PC-3 (cell line): ENCODE data around the gene CFH. TPM values are rescaled to one million over a fixed set of nuclear protein-coding genes. Genes with fewer than 3 reads are reported as not detected.

ENCODE experiments used
- ATAC-seq: fragments of 200-7000 bp; cut with Tn5 transposase; 2 replicates; pipeline ENCODE4 v1.9.1; 2020; ENCODE audit warnings: mild to moderate bottlenecking, moderate library complexity
- BruUV-seq: library from RNA; stranded (reverse); fragments of 400-500 nt; replicated peaks from 2 replicates; lab custom pipeline; 2021; lab: Mats Ljungman, UMichigan
- CTCF ChIA-PET: fragments of 300-600 bp; sonication (Branson Sonifier 250); formaldehyde crosslinking; loops from one replicate; lab custom pipeline; 2022; ENCODE audit warnings: antibody characterized with exemption; lab: Charles Lee
- POLR2A ChIA-PET: fragments of 300-600 bp; sonication (Branson Sonifier 250); formaldehyde crosslinking; loops from one replicate; lab custom pipeline; 2022; ENCODE audit warnings: antibody characterized with exemption; ENCODE audit not compliant: unreplicated experiment; lab: Charles Lee
- DNase-seq: peaks from one replicate; pipeline ENCODE4 v3.0.0-alpha.2; 2015
- H2AFZ ChIP-seq: fragments of 300-600 bp; sonication (generic); 2 replicates; pipeline ENCODE4 v1.6.0; 2016; ENCODE audit warnings: antibody characterized with exemption, low read length
- H3F3A ChIP-seq: fragments of 300-600 bp; sonication (generic); one replicate; pipeline ENCODE4 v1.6.0; 2017; ENCODE audit warnings: antibody characterized with exemption, low read length, control low read depth, mild to moderate bottlenecking; ENCODE audit not compliant: unreplicated experiment
- H3K27ac ChIP-seq: fragments of 300-600 bp; sonication (generic); 2 replicates; pipeline ENCODE4 v1.5.1; 2016; ENCODE audit warnings: mild to moderate bottlenecking, low read length
- H3K27me3 ChIP-seq: fragments of 300-600 bp; sonication (generic); 2 replicates; pipeline ENCODE4 v1.6.1; 2016; ENCODE audit warnings: low read length, mixed read lengths
- H3K36me3 ChIP-seq: fragments of 300-600 bp; sonication (generic); 2 replicates; pipeline ENCODE4 v1.6.1; 2016; ENCODE audit warnings: low read depth, mixed run types, low read length, mixed read lengths
- H3K4me1 ChIP-seq: fragments of 300-600 bp; sonication (generic); 2 replicates; pipeline ENCODE4 v1.5.1; 2016; ENCODE audit warnings: low read length; ENCODE audit not compliant: insufficient read depth
- H3K4me2 ChIP-seq: fragments of 300-600 bp; sonication (generic); 2 replicates; pipeline ENCODE4 v1.6.0; 2016; ENCODE audit warnings: low read length
- H3K4me3 ChIP-seq: fragments of 300-600 bp; sonication (generic); 2 replicates; pipeline ENCODE4 v1.5.1; 2016; ENCODE audit warnings: mild to moderate bottlenecking, low read length, mixed read lengths
- H3K79me2 ChIP-seq: fragments of 300-600 bp; sonication (generic); 2 replicates; pipeline ENCODE4 v1.6.1; 2017; ENCODE audit warnings: low read length, mixed read lengths
- H3K9ac ChIP-seq: fragments of 300-600 bp; sonication (generic); 2 replicates; pipeline ENCODE4 v1.6.0; 2016; ENCODE audit warnings: mild to moderate bottlenecking, low read length
- H3K9me2 ChIP-seq: fragments of 300-600 bp; sonication (generic); replicated peaks from 2 replicates; pipeline ENCODE4 v1.6.1; 2016; ENCODE audit warnings: mixed run types, low read length, mixed read lengths
- H3K9me3 ChIP-seq: fragments of 300-600 bp; sonication (generic); 2 replicates; pipeline ENCODE4 v1.6.1; 2016; ENCODE audit warnings: low read length, mixed read lengths
- H4K20me1 ChIP-seq: fragments of 300-600 bp; sonication (generic); 2 replicates; pipeline ENCODE4 v1.6.1; 2016; ENCODE audit warnings: low read length, mixed read lengths
- EZH2 ChIP-seq: fragments of 300-600 bp; sonication (generic); IDR thresholded peaks from one replicate; pipeline ENCODE4 v1.6.1; 2017; ENCODE audit warnings: antibody characterized with exemption, mild to moderate bottlenecking, low read length; ENCODE audit not compliant: unreplicated experiment
- EZH2phosphoT487 ChIP-seq: fragments of 300-600 bp; sonication (generic); IDR thresholded peaks from 2 replicates; pipeline ENCODE4 v1.6.1; 2018; ENCODE audit warnings: mild to moderate bottlenecking, antibody characterized with exemption, low read length, borderline replicate concordance
- intact Hi-C: fragments of 100-400 bp; cut with micrococcal nuclease; formaldehyde crosslinking; loops from 2 replicates; pipeline ENCODE4 v1.9.0; 2023
- total RNA-seq: library from RNA; depleted of rRNA; stranded (reverse); fragments of >200 nt; gene quantifications from 2 replicates; pipeline ENCODE4 v1.2.3, GENCODE V29; 2014
- TF ChIP-seq, protein P1 (sequence below): fragments of 300-600 bp; sonication (generic); conservative IDR thresholded peaks from 2 replicates; pipeline ENCODE4 v1.5.1; 2017; ENCODE audit warnings: antibody characterized with exemption, low read depth, mild to moderate bottlenecking, low read length

The CFH gene
- total RNA-seq, 1 experiment from 2014 or later, result 0.80 TPM

DNA sequence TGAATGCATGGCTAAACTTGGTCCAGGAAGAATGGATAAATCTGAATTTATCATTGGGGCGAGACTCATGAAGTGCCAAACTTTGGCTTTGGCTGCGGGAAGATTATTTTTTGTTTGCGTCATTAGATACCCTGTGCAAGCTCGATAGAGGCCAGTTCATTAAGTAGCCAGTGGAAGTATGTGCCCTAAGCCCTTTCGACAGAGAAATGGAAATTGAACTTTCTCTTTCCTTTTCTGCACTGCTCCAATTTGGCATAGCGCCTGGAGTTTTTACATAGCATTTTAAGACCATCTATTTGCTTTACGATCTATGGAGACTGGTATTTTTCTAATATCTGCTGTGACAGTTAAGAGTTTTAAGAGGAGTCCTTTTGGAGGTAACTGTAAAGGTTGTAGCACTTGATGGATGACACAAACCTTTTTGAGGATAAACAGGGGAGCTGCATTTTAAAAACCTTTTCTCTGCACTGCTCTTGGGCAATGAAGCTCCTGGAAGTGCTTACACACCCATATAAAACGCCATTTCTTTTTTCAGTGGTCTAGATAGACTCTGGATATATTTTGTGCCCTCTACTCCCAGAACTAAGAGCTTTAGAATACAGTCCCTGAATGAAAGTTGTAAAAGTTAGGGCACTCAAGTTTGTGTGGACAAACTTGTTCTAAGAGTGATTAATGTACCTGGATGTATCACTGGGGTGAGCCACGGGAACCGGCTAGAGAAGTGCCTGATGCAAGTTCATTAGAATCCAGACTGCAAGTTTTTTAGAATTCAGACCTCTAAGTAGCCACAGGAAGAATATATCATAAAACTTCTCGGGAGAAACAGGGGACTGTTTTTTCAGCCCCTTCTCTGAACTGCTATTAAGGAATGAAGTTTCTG, 81.5 kb downstream of the CFH start:
- DNase-seq (no peak), ATAC-seq (no peak)
- Histone ChIP-seq H3K9me2 (no peaks in the 10 kb centered on the region), H4K20me1 (no peaks in the 10 kb centered on the region), H3K27ac (no peak overlapping the region), H3K4me2 (no peak overlapping the region), H3K36me3 (no peaks in the 10 kb centered on the region), H3K9ac (no peak overlapping the region), H3K4me1 (no peaks in the 10 kb centered on the region), H3F3A (no peaks in the 10 kb centered on the region), H3K79me2 (no peaks in the 10 kb centered on the region), H3K9me3 (no peaks in the 10 kb centered on the region), H2AFZ (no peak overlapping the region), H3K27me3 (no peaks in the 10 kb centered on the region), H3K4me3 (no peak overlapping the region)
- POLR2A ChIA-PET, result no interaction called here
- TF ChIP-seq, protein P1, sequence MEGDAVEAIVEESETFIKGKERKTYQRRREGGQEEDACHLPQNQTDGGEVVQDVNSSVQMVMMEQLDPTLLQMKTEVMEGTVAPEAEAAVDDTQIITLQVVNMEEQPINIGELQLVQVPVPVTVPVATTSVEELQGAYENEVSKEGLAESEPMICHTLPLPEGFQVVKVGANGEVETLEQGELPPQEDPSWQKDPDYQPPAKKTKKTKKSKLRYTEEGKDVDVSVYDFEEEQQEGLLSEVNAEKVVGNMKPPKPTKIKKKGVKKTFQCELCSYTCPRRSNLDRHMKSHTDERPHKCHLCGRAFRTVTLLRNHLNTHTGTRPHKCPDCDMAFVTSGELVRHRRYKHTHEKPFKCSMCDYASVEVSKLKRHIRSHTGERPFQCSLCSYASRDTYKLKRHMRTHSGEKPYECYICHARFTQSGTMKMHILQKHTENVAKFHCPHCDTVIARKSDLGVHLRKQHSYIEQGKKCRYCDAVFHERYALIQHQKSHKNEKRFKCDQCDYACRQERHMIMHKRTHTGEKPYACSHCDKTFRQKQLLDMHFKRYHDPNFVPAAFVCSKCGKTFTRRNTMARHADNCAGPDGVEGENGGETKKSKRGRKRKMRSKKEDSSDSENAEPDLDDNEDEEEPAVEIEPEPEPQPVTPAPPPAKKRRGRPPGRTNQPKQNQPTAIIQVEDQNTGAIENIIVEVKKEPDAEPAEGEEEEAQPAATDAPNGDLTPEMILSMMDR, result no peak
- no peak for TF ChIP-seq EZH2
- TF ChIP-seq EZH2phosphoT487, result no peak
- intact Hi-C loops, result no loop called here
- BruUV-seq, result no TSS peak
- CTCF ChIA-PET, result no interaction called here

DNA sequence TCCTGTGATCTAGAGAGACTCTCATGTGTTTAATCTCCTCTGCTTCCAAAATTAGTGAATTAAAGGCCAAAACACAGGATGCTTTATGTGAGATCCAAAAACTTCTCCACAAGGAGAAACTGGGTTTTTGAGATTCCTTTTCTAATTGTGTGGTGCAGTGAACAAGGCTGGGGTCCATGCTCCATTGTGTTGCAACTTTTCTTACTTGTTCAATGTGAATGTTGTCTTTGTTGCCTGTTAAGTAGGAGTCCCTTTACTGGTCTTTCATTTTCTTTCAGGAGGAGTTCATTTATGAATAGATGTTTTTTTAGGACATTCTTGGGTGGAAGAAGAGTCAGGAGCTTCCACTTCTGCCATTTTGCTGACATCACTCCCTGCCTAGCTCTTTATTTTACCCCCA, 82.2 kb downstream of the CFH start:
- no peak overlapping the region for H3K4me2 ChIP-seq
- no peaks in the 10 kb centered on the region for H3K79me2 ChIP-seq
- no peak overlapping the region for H3K9ac ChIP-seq
- H3K9me2 ChIP-seq, result no peaks in the 10 kb centered on the region
- H3K4me3 ChIP-seq, result no peak overlapping the region
- H3K4me1 ChIP-seq, result no peaks in the 10 kb centered on the region
- H3F3A ChIP-seq, result no peaks in the 10 kb centered on the region
- BruUV-seq, result no TSS peak
- H2AFZ ChIP-seq, result no peak overlapping the region
- H3K27ac ChIP-seq, result no peak overlapping the region
- ATAC-seq (no peak), DNase-seq (no peak)
- H4K20me1 ChIP-seq, result no peaks in the 10 kb centered on the region
- TF ChIP-seq EZH2, result no peak
- TF ChIP-seq, protein P1, result no peak
- no peak for TF ChIP-seq EZH2phosphoT487
- CTCF ChIA-PET, result no interaction called here
- intact Hi-C loops, result no loop called here
- no peaks in the 10 kb centered on the region for H3K9me3 ChIP-seq
- no peaks in the 10 kb centered on the region for H3K36me3 ChIP-seq
- H3K27me3 ChIP-seq, result no peaks in the 10 kb centered on the region
- POLR2A ChIA-PET, result no interaction called here

DNA sequence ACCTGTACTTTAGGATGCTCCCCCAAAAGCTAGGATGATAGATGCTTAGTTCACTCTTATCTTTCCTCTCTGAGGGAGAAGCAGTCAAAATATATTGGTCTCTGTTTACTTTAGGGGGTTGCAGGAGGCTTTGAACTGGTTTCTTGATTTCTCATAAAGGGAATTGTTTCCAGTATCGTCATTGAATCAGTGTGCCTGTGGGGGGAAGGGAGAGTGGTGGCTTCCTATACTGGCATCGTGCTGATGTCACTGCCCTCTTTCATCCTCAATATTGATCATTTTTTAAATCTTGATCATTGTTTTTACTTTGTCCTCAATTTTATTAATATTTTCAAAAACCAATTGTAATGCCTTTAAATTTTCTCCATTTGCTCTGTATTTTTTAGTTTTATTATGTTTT, 82.6 kb downstream of the CFH start:
- DNase-seq (no peak), ATAC-seq (no peak)
- Histone ChIP-seq H3K27me3 (no peaks in the 10 kb centered on the region), H3K9me3 (no peaks in the 10 kb centered on the region), H3K79me2 (no peaks in the 10 kb centered on the region), H3K4me2 (no peak overlapping the region), H3K27ac (no peak overlapping the region), H3F3A (no peaks in the 10 kb centered on the region), H4K20me1 (no peaks in the 10 kb centered on the region), H3K4me1 (no peaks in the 10 kb centered on the region), H3K4me3 (no peak overlapping the region), H3K9me2 (no peaks in the 10 kb centered on the region), H2AFZ (no peak overlapping the region), H3K36me3 (no peaks in the 10 kb centered on the region), H3K9ac (no peak overlapping the region)
- ChIA-PET POLR2A (no interaction called here), CTCF (no interaction called here)
- intact Hi-C loops, result no loop called here
- no TSS peak for BruUV-seq
- no peak for TF ChIP-seq EZH2phosphoT487
- TF ChIP-seq, protein P1, result no peak
- TF ChIP-seq EZH2, result no peak
